ENCODE measurements around the gene ZNF296. TPM values are rescaled to one million over a fixed set of nuclear protein-coding genes. Genes with fewer than 3 reads are reported as not detected.

ZNF296 gene
- total and polyA plus RNA-seq, 2 experiments from 2014 or later, result 13.4 to 16.5 TPM

DNA sequence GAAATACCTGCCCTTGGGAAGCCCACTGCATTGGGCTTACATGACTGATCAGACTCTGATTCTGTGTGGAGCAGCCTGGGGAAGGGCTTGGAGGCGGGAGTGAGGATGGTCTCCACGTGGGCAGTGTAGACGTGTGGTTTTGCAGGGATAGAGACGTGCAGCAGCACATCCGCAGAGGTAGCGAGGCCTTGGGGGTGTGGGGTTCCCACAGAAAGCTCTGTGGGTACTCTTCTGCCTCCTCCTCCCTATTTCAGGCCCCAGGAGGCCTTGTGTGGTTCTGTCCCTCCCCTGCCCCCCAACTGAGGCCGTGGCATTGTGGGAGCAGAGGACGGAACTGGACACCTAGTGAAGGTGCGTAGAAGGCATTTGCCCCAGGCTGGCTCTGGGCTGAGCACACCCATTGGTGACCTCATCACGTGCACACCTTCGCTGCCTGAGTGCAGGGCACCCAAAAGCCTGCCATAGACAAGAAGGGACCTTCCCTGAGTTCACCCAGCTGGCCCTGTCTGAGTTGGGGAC lies 45.6 kb upstream of the ZNF296 start:
- peaks cover 12% of the 10 kb centered on the region; the same call in 2 of the 3 replicates for H3K4me1 Mint-ChIP-seq
- H3K4me3 Mint-ChIP-seq, result no peak overlapping the region
- peaks cover 46% of the 10 kb centered on the region for H4K20me1 ChIP-seq (replicated peaks; ENCODE audit: insufficient read depth)

More for the DNA sequence above, 45.6 kb upstream of the ZNF296 start:
- Mint-ChIP-seq H3K36me3 (ENCODE audit: low read depth) (no peaks in the 10 kb centered on the region), H3K9me3 (no peaks in the 10 kb centered on the region), H3K27me3 (ENCODE audit: insufficient read depth, low read depth, poor library complexity) (peaks cover 14% of the 10 kb centered on the region), H3K27ac (no peak overlapping the region)
- no peak overlapping the region for H3K4me3 ChIP-seq
- DNase-seq (ENCODE audit: low spot score) (no peak), ATAC-seq (no peak)
- H3K36me3 ChIP-seq (ENCODE audit: insufficient read depth), result no peaks in the 10 kb centered on the region
- H3K4me1 ChIP-seq (ENCODE audit: insufficient read depth), result no peaks in the 10 kb centered on the region
- H2AFZ ChIP-seq, result no peak overlapping the region
- H3F3A ChIP-seq (replicated peaks; ENCODE audit: low read depth), result 0 out of 2 replicates have a peak, but pooled peaks cover 2% of the 10 kb centered on the region
- H3K27me3 ChIP-seq (ENCODE audit: insufficient read depth), result no peaks in the 10 kb centered on the region
- no peak overlapping the region for H3K27ac ChIP-seq (ENCODE audit: low read depth)
- no peak overlapping the region for H3K4me2 ChIP-seq
- H3K9me2 ChIP-seq (ENCODE audit: insufficient read depth), result no peaks in the 10 kb centered on the region
- TF ChIP-seq JUNB (IDR thresholded peaks at IDR 0.05; ENCODE audit: unreplicated experiment) (no peak), ZNF114 (CRISPR knock-in tag; IDR thresholded peaks at IDR 0.05) (no peak), EZH2 (IDR thresholded peaks at IDR 0.05; ENCODE audit: low read depth, unreplicated experiment) (no peak), POLR2AphosphoS5 (IDR thresholded peaks at IDR 0.05; ENCODE audit: low read depth) (no peak), EZH2phosphoT487 (IDR thresholded peaks at IDR 0.05; ENCODE audit: unreplicated experiment) (no peak)
- TF ChIP-seq, protein P1, sequence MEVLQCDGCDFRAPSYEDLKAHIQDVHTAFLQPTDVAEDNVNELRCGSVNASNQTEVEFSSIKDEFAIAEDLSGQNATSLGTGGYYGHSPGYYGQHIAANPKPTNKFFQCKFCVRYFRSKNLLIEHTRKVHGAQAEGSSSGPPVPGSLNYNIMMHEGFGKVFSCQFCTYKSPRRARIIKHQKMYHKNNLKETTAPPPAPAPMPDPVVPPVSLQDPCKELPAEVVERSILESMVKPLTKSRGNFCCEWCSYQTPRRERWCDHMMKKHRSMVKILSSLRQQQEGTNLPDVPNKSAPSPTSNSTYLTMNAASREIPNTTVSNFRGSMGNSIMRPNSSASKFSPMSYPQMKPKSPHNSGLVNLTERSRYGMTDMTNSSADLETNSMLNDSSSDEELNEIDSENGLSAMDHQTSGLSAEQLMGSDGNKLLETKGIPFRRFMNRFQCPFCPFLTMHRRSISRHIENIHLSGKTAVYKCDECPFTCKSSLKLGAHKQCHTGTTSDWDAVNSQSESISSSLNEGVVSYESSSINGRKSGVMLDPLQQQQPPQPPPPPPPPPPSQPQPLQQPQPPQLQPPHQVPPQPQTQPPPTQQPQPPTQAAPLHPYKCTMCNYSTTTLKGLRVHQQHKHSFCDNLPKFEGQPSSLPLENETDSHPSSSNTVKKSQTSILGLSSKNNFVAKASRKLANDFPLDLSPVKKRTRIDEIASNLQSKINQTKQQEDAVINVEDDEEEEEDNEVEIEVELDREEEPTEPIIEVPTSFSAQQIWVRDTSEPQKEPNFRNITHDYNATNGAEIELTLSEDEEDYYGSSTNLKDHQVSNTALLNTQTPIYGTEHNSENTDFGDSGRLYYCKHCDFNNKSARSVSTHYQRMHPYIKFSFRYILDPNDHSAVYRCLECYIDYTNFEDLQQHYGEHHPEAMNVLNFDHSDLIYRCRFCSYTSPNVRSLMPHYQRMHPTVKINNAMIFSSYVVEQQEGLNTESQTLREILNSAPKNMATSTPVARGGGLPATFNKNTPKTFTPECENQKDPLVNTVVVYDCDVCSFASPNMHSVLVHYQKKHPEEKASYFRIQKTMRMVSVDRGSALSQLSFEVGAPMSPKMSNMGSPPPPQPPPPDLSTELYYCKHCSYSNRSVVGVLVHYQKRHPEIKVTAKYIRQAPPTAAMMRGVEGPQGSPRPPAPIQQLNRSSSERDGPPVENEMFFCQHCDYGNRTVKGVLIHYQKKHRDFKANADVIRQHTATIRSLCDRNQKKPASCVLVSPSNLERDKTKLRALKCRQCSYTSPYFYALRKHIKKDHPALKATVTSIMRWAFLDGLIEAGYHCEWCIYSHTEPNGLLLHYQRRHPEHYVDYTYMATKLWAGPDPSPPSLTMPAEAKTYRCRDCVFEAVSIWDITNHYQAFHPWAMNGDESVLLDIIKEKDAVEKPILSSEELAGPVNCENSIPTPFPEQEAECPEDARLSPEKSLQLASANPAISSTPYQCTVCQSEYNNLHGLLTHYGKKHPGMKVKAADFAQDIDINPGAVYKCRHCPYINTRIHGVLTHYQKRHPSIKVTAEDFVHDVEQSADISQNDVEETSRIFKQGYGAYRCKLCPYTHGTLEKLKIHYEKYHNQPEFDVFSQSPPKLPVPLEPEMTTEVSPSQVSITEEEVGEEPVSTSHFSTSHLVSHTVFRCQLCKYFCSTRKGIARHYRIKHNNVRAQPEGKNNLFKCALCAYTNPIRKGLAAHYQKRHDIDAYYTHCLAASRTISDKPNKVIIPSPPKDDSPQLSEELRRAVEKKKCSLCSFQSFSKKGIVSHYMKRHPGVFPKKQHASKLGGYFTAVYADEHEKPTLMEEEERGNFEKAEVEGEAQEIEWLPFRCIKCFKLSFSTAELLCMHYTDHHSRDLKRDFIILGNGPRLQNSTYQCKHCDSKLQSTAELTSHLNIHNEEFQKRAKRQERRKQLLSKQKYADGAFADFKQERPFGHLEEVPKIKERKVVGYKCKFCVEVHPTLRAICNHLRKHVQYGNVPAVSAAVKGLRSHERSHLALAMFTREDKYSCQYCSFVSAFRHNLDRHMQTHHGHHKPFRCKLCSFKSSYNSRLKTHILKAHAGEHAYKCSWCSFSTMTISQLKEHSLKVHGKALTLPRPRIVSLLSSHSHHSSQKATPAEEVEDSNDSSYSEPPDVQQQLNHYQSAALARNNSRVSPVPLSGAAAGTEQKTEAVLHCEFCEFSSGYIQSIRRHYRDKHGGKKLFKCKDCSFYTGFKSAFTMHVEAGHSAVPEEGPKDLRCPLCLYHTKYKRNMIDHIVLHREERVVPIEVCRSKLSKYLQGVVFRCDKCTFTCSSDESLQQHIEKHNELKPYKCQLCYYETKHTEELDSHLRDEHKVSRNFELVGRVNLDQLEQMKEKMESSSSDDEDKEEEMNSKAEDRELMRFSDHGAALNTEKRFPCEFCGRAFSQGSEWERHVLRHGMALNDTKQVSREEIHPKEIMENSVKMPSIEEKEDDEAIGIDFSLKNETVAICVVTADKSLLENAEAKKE (CRISPR knock-in tag; IDR thresholded peaks at IDR 0.05), result no peak
- peaks cover 56% of the 10 kb centered on the region for H3K79me2 ChIP-seq (replicated peaks; ENCODE audit: insufficient read depth)

Measured in GM23338 (cell line).